ENCODE results near the gene MAPK13.
"Not testable (repeated sequence)": the region's sequence is repeated elsewhere in the genome, so short reads cannot be mapped to it uniquely, and the experiment has no call there.

Gene MAPK13

GRCh38 chr6:36115412-36115811, 14.9 kb upstream of the MAPK13 start:
- DNase-seq, result no peak

GRCh38 chr6:36116066-36116864, 14.0 kb upstream of the MAPK13 start:
- no peak for DNase-seq

- DNase-seq, result no peak
Observed at GRCh38 chr6:36116943-36117342, 13.4 kb upstream of the MAPK13 start.

- no peak for DNase-seq
Observed at GRCh38 chr6:36117658-36118549, 12.4 kb upstream of the MAPK13 start.

- no peak for DNase-seq
Observed at GRCh38 chr6:36118550-36119107, 11.7 kb upstream of the MAPK13 start.

- DNase-seq, result no peak
Observed at GRCh38 chr6:36119209-36119608, 11.1 kb upstream of the MAPK13 start.

- no peak for DNase-seq
Observed at GRCh38 chr6:36120018-36120417, 10.3 kb upstream of the MAPK13 start.

GRCh38 chr6:36120539-36120938, 9.8 kb upstream of the MAPK13 start:
- DNase-seq, result no peak

- no peak for DNase-seq
Observed at GRCh38 chr6:36120979-36121786, 9.1 kb upstream of the MAPK13 start.

GRCh38 chr6:36121787-36122494, 8.4 kb upstream of the MAPK13 start:
- no peak for DNase-seq

- DNase-seq, result no peak
Observed at GRCh38 chr6:36122495-36123269, 7.6 kb upstream of the MAPK13 start.

- peak; percentile 23 for DNase-seq
Observed at GRCh38 chr6:36123270-36124139, 6.8 kb upstream of the MAPK13 start.

GRCh38 chr6:36124346-36124745, 6.0 kb upstream of the MAPK13 start:
- not testable (repeated sequence) for DNase-seq

GRCh38 chr6:36124881-36125280, 5.4 kb upstream of the MAPK13 start:
- DNase-seq, result no peak

GRCh38 chr6:36125575-36125974, 4.7 kb upstream of the MAPK13 start:
- DNase-seq, result no peak

GRCh38 chr6:36126121-36126520, 4.2 kb upstream of the MAPK13 start:
- DNase-seq, result no peak

- DNase-seq, result no peak
Observed at GRCh38 chr6:36126553-36127458, 3.5 kb upstream of the MAPK13 start.

- DNase-seq, result no peak
Observed at GRCh38 chr6:36127462-36128016, 2.8 kb upstream of the MAPK13 start.

GRCh38 chr6:36128073-36128472, 2.2 kb upstream of the MAPK13 start:
- DNase-seq, result no peak

All from NCI-H1436 treated with DMSO at 0.1 percent for 48 hours (cell line).